Activated CD4-positive, alpha-beta T cell treated with anti-CD3 and anti-CD28 coated beads for 48 hours (primary cell): ENCODE measurements around the gene AICDA.
A peak's percentile ranks its signal among the peaks of the same experiment; 100 is the strongest.
"Not testable (repeated sequence)": the region's sequence is repeated elsewhere in the genome, so short reads cannot be mapped to it uniquely, and the experiment has no call there.

Source experiments
- DNase-seq: peaks from one replicate; pipeline ENCODE4 v3.0.0-alpha.2; 2020

AICDA gene

GRCh38 chr12:8606890-8607289 is 5.8 kb downstream of the AICDA start:
- DNase-seq = no peak

- DNase-seq = no peak
Observed at GRCh38 chr12:8605057-8605456, 7.6 kb downstream of the AICDA start.

GRCh38 chr12:8603856-8604255 is 8.8 kb downstream of the AICDA start:
- no peak for DNase-seq

GRCh38 chr12:8603286-8603685 is 9.4 kb downstream of the AICDA start:
- no peak for DNase-seq

- no peak for DNase-seq
Observed at GRCh38 chr12:8596561-8596960, 16.1 kb downstream of the AICDA start.

GRCh38 chr12:8594072-8594471 is 18.6 kb downstream of the AICDA start:
- DNase-seq = no peak

GRCh38 chr12:8593246-8593645 is 19.4 kb downstream of the AICDA start:
- DNase-seq = no peak

- DNase-seq = no peak
Observed at GRCh38 chr12:8590842-8591545, 21.7 kb downstream of the AICDA start.

- DNase-seq = no peak
Observed at GRCh38 chr12:8589679-8590078, 23.0 kb downstream of the AICDA start.

GRCh38 chr12:8584478-8584877 is 28.2 kb downstream of the AICDA start:
- DNase-seq = not testable (repeated sequence)

GRCh38 chr12:8584004-8584403 is 28.7 kb downstream of the AICDA start:
- DNase-seq = no peak

GRCh38 chr12:8581098-8581784 is 31.4 kb downstream of the AICDA start:
- DNase-seq = no peak

GRCh38 chr12:8577879-8578278 is 34.8 kb downstream of the AICDA start:
- DNase-seq = no peak

GRCh38 chr12:8572507-8572906 is 40.2 kb downstream of the AICDA start:
- DNase-seq = no peak

GRCh38 chr12:8566525-8566924 is 46.1 kb downstream of the AICDA start:
- DNase-seq = no peak

- not testable (repeated sequence) for DNase-seq
Observed at GRCh38 chr12:8566052-8566451, 46.6 kb downstream of the AICDA start.

- no peak for DNase-seq
Observed at GRCh38 chr12:8564656-8565055, 48.0 kb downstream of the AICDA start.

GRCh38 chr12:8563356-8563755 is 49.3 kb downstream of the AICDA start:
- DNase-seq = no peak

- DNase-seq = peak; percentile 14
Observed at GRCh38 chr12:8562310-8562709, 50.3 kb downstream of the AICDA start.

- no peak for DNase-seq
Observed at GRCh38 chr12:8561011-8561410, 51.6 kb downstream of the AICDA start.

GRCh38 chr12:8559676-8560075 is 53.0 kb downstream of the AICDA start:
- DNase-seq = no peak

GRCh38 chr12:8556531-8557097 is 56.0 kb downstream of the AICDA start:
- DNase-seq = peak; percentile 5

GRCh38 chr12:8554451-8555195 is 58.0 kb downstream of the AICDA start:
- no peak for DNase-seq
